ENCODE data around the gene COL27A1.

COL27A1 gene

GRCh38 chr9:114130624-114131277 is 24.6 kb upstream of the COL27A1 start:
- no peak for FAIRE-seq
- TF ChIP-seq TAF1 (IDR thresholded peaks at IDR 0.05; ENCODE audit: low read depth, low read length) (no peak), SPI1 (IDR thresholded peaks at IDR 0.05; ENCODE audit: low read depth, low read length) (no peak), POLR2A (IDR thresholded peaks at IDR 0.05; ENCODE audit: low read depth, low read length) (no peak), POU2F2 (IDR thresholded peaks at IDR 0.05; ENCODE audit: low read depth, low read length) (no peak), POLR2AphosphoS5 (IDR thresholded peaks at IDR 0.05; ENCODE audit: low read depth, low read length) (no peak), PAX5 (IDR thresholded peaks at IDR 0.05; ENCODE audit: insufficient read depth, low read length, severe bottlenecking) (no peak)
- DNase-seq (ENCODE audit: insufficient read length, low spot score): no peak

- FAIRE-seq (no peak), DNase-seq (ENCODE audit: insufficient read length, low spot score) (no peak)
- TF ChIP-seq PAX5 (IDR thresholded peaks at IDR 0.05; ENCODE audit: insufficient read depth, low read length, severe bottlenecking) (no peak), POLR2A (IDR thresholded peaks at IDR 0.05; ENCODE audit: low read depth, low read length) (no peak), POLR2AphosphoS5 (IDR thresholded peaks at IDR 0.05; ENCODE audit: low read depth, low read length) (no peak), POU2F2 (IDR thresholded peaks at IDR 0.05; ENCODE audit: low read depth, low read length) (no peak), TAF1 (IDR thresholded peaks at IDR 0.05; ENCODE audit: low read depth, low read length) (no peak), SPI1 (IDR thresholded peaks at IDR 0.05; ENCODE audit: low read depth, low read length) (no peak)
Observed at GRCh38 chr9:114131808-114132549, 23.4 kb upstream of the COL27A1 start.

- DNase-seq (ENCODE audit: insufficient read length, low spot score) (no peak), FAIRE-seq (no peak)
- TF ChIP-seq SPI1 (IDR thresholded peaks at IDR 0.05; ENCODE audit: low read depth, low read length): no peak
- TF ChIP-seq TAF1 (IDR thresholded peaks at IDR 0.05; ENCODE audit: low read depth, low read length): no peak
- TF ChIP-seq POU2F2 (IDR thresholded peaks at IDR 0.05; ENCODE audit: low read depth, low read length): no peak
- no peak for TF ChIP-seq PAX5 (IDR thresholded peaks at IDR 0.05; ENCODE audit: insufficient read depth, low read length, severe bottlenecking)
- no peak for TF ChIP-seq POLR2A (IDR thresholded peaks at IDR 0.05; ENCODE audit: low read depth, low read length)
- no peak for TF ChIP-seq POLR2AphosphoS5 (IDR thresholded peaks at IDR 0.05; ENCODE audit: low read depth, low read length)
Observed at GRCh38 chr9:114132550-114132918, 22.8 kb upstream of the COL27A1 start.

- DNase-seq (ENCODE audit: insufficient read length, low spot score) (no peak), FAIRE-seq (no peak)
- TF ChIP-seq POLR2AphosphoS5 (IDR thresholded peaks at IDR 0.05; ENCODE audit: low read depth, low read length): no peak
- no peak for TF ChIP-seq POU2F2 (IDR thresholded peaks at IDR 0.05; ENCODE audit: low read depth, low read length)
- no peak for TF ChIP-seq POLR2A (IDR thresholded peaks at IDR 0.05; ENCODE audit: low read depth, low read length)
- TF ChIP-seq SPI1 (IDR thresholded peaks at IDR 0.05; ENCODE audit: low read depth, low read length): no peak
- no peak for TF ChIP-seq TAF1 (IDR thresholded peaks at IDR 0.05; ENCODE audit: low read depth, low read length)
- no peak for TF ChIP-seq PAX5 (IDR thresholded peaks at IDR 0.05; ENCODE audit: insufficient read depth, low read length, severe bottlenecking)
Observed at GRCh38 chr9:114134827-114135396, 20.4 kb upstream of the COL27A1 start.

GRCh38 chr9:114137831-114138230 is 17.5 kb upstream of the COL27A1 start:
- TF ChIP-seq POU2F2 (IDR thresholded peaks at IDR 0.05; ENCODE audit: low read depth, low read length) (no peak), PAX5 (IDR thresholded peaks at IDR 0.05; ENCODE audit: insufficient read depth, low read length, severe bottlenecking) (no peak), POLR2A (IDR thresholded peaks at IDR 0.05; ENCODE audit: low read depth, low read length) (no peak), POLR2AphosphoS5 (IDR thresholded peaks at IDR 0.05; ENCODE audit: low read depth, low read length) (no peak), SPI1 (IDR thresholded peaks at IDR 0.05; ENCODE audit: low read depth, low read length) (no peak), TAF1 (IDR thresholded peaks at IDR 0.05; ENCODE audit: low read depth, low read length) (no peak)
- no peak for DNase-seq (ENCODE audit: insufficient read length, low spot score)
- no peak for FAIRE-seq

GRCh38 chr9:114138552-114138971 is 16.8 kb upstream of the COL27A1 start:
- DNase-seq (ENCODE audit: insufficient read length, low spot score): no peak
- TF ChIP-seq TAF1 (IDR thresholded peaks at IDR 0.05; ENCODE audit: low read depth, low read length) (no peak), SPI1 (IDR thresholded peaks at IDR 0.05; ENCODE audit: low read depth, low read length) (no peak), POLR2AphosphoS5 (IDR thresholded peaks at IDR 0.05; ENCODE audit: low read depth, low read length) (no peak)
- no peak for FAIRE-seq

GRCh38 chr9:114139071-114139470 is 16.3 kb upstream of the COL27A1 start:
- TF ChIP-seq POLR2AphosphoS5 (IDR thresholded peaks at IDR 0.05; ENCODE audit: low read depth, low read length) (no peak), SPI1 (IDR thresholded peaks at IDR 0.05; ENCODE audit: low read depth, low read length) (no peak), PAX5 (IDR thresholded peaks at IDR 0.05; ENCODE audit: insufficient read depth, low read length, severe bottlenecking) (no peak)
- FAIRE-seq: no peak
- no peak for DNase-seq (ENCODE audit: insufficient read length, low spot score)

- no peak for FAIRE-seq
- no peak for DNase-seq (ENCODE audit: insufficient read length, low spot score)
- TF ChIP-seq POU2F2 (IDR thresholded peaks at IDR 0.05; ENCODE audit: low read depth, low read length): no peak
Observed at GRCh38 chr9:114140401-114140800, 14.9 kb upstream of the COL27A1 start.

- FAIRE-seq (no peak), DNase-seq (ENCODE audit: insufficient read length, low spot score) (no peak)
- TF ChIP-seq POLR2AphosphoS5 (IDR thresholded peaks at IDR 0.05; ENCODE audit: low read depth, low read length): no peak
- TF ChIP-seq POU2F2 (IDR thresholded peaks at IDR 0.05; ENCODE audit: low read depth, low read length): no peak
- no peak for TF ChIP-seq PAX5 (IDR thresholded peaks at IDR 0.05; ENCODE audit: insufficient read depth, low read length, severe bottlenecking)
Observed at GRCh38 chr9:114140850-114141249, 14.5 kb upstream of the COL27A1 start.
